Body of pancreas (tissue), 4 donors: ENCODE results near the gene TPK1. TPM values are rescaled to one million over a fixed set of nuclear protein-coding genes. Genes with fewer than 3 reads are reported as not detected.

Source experiments
- ATAC-seq: fragments of 150-250 bp; one replicate; pipeline ENCODE4 v1.9.1; 2016
- DNase-seq, 4 donors: peaks; one replicate each; pipeline ENCODE4 v3.0.0-alpha.2; 2019
- H3K27ac ChIP-seq, 4 donors: fragments of 200-600 bp; sonication (generic); 1 replicate in 3 of 4; 2 replicates in 1 of 4; pipeline versions ENCODE4 v1.5.1 to v1.6.1; 2016 to 2019; ENCODE audit warnings: mild to moderate bottlenecking in 1 of 4, mixed read lengths in 1 of 4, moderate library complexity in 1 of 4
- H3K27me3 ChIP-seq, 2 donors: fragments of 200-600 bp; sonication (generic); one replicate each; pipeline ENCODE4 v1.6.0; 2016; ENCODE audit warnings: mild to moderate bottlenecking in 1 of 2
- H3K36me3 ChIP-seq, 2 donors: fragments of 200-600 bp; sonication (generic); replicated peaks in 1 of 2; 2 replicates each; pipeline ENCODE4 v1.5.1; 2016; ENCODE audit warnings: low read depth in 2 of 2; ENCODE audit not compliant: insufficient read depth in 1 of 2
- H3K4me1 ChIP-seq: fragments of 200-600 bp; sonication (generic); one replicate; pipeline ENCODE4 v1.6.0; 2016
- H3K4me3 ChIP-seq, 2 donors: fragments of 200-600 bp; sonication (generic); 1 replicate in 1 of 2; 2 replicates in 1 of 2; pipeline ENCODE4 v1.5.1; 2016 to 2019
- H3K9me3 ChIP-seq, 3 donors: fragments of 200-600 bp; sonication (generic); 1 replicate in 2 of 3; 2 replicates in 1 of 3; pipeline ENCODE4 v1.5.1; 2016
- CTCF ChIP-seq, 7 experiments: fragments of 450-650 bp in 4 of 7; fragments of 200-600 bp in 3 of 7; sonication (generic) in 3 of 7; IDR thresholded peaks; one replicate each; pipeline ENCODE4 v1.5.1; 2016 to 2019; ENCODE audit warnings: antibody characterized with exemption in 7 of 7
- POLR2A ChIP-seq, 3 donors: fragments of 450-650 bp; IDR thresholded peaks; one replicate each; pipeline ENCODE4 v1.6.1; 2016; ENCODE audit warnings: antibody characterized with exemption in 3 of 3, mild to moderate bottlenecking in 2 of 3
- WGBS, 2 donors: methylation state at CpG; one replicate each; pipeline ENCODE4 v1.1.5; 2017; 5-methylcytosine and 5-hydroxymethylcytosine counted together
- intact Hi-C: fragments of 100-400 bp; cut with DNase I; formaldehyde crosslinking; loops from one replicate; pipeline ENCODE4 v1.15.1; 2023
- total RNA-seq, 2 donors: library from RNA; depleted of rRNA; stranded (reverse); fragments of >200 nt; gene quantifications; one replicate each; pipeline ENCODE4 v1.1.0, GENCODE V29; 2016

Gene TPK1
- total RNA-seq, 2 donors from 2014 or later, result 0.66 to 1.3 TPM

- intact Hi-C loops, result no loop called here
- 84 to 96% methylated on average over 2 of the region's 2 CpGs for WGBS, 2 donors
- no peak for ATAC-seq
- Histone ChIP-seq H3K4me1 (no peaks in the 10 kb centered on the region), H3K9me3 (no peaks in the 10 kb centered on the region), H3K27me3 (no peaks in the 10 kb centered on the region), H3K27ac (no peak overlapping the region), H3K36me3 (no peaks in the 10 kb centered on the region), H3K4me3 (no peak overlapping the region)
- DNase-seq, result no peak
- TF ChIP-seq POLR2A (IDR thresholded peaks at IDR 0.05) (no peak), CTCF (IDR thresholded peaks at IDR 0.05) (no peak)
Measured at GRCh38 chr7:144484445-144484844, 351.4 kb downstream of the TPK1 start.

GRCh38 chr7:144483189-144483588, 352.7 kb downstream of the TPK1 start:
- no peak overlapping the region for H3K4me3 ChIP-seq
- ATAC-seq (no peak), DNase-seq (no peak)
- WGBS, 2 donors, result 64 to 69% methylated on average over 1 of the region's 1 CpG
- no peaks in the 10 kb centered on the region for H3K4me1 ChIP-seq
- intact Hi-C loops, result no loop called here
- H3K27ac ChIP-seq, result no peak overlapping the region
- no peaks in the 10 kb centered on the region for H3K27me3 ChIP-seq
- no peaks in the 10 kb centered on the region for H3K36me3 ChIP-seq
- H3K9me3 ChIP-seq, result no peaks in the 10 kb centered on the region
- no peak for TF ChIP-seq POLR2A (IDR thresholded peaks at IDR 0.05)
- TF ChIP-seq CTCF (IDR thresholded peaks at IDR 0.05), result no peak

GRCh38 chr7:144481833-144482232, 354.0 kb downstream of the TPK1 start:
- Histone ChIP-seq H3K36me3 (no peaks in the 10 kb centered on the region), H3K27me3 (no peaks in the 10 kb centered on the region), H3K4me3 (no peak overlapping the region), H3K9me3 (no peaks in the 10 kb centered on the region), H3K4me1 (no peaks in the 10 kb centered on the region), H3K27ac (no peak overlapping the region)
- TF ChIP-seq POLR2A (IDR thresholded peaks at IDR 0.05), result no peak
- no peak for TF ChIP-seq CTCF (IDR thresholded peaks at IDR 0.05)
- intact Hi-C loops, result no loop called here
- 66 to 70% methylated on average over 3 of the region's 3 CpGs for WGBS, 2 donors
- DNase-seq (no peak), ATAC-seq (no peak)

- ATAC-seq, result no peak
- no peak overlapping the region for H3K4me3 ChIP-seq
- WGBS, 2 donors, result 39 to 48% methylated on average over 1 of the region's 1 CpG
- no peaks in the 10 kb centered on the region for H3K9me3 ChIP-seq
- DNase-seq, result no peak
- intact Hi-C loops, result no loop called here
- H3K27ac ChIP-seq, result no peak overlapping the region
- no peaks in the 10 kb centered on the region for H3K27me3 ChIP-seq
- no peaks in the 10 kb centered on the region for H3K36me3 ChIP-seq
- no peaks in the 10 kb centered on the region for H3K4me1 ChIP-seq
- no peak for TF ChIP-seq POLR2A (IDR thresholded peaks at IDR 0.05)
- TF ChIP-seq CTCF (IDR thresholded peaks at IDR 0.05), result no peak
Measured at GRCh38 chr7:144477348-144477747, 358.5 kb downstream of the TPK1 start.

GRCh38 chr7:144474800-144475615, 360.8 kb downstream of the TPK1 start:
- Histone ChIP-seq H3K27me3 (no peaks in the 10 kb centered on the region), H3K4me1 (no peaks in the 10 kb centered on the region), H3K9me3 (no peaks in the 10 kb centered on the region), H3K36me3 (no peaks in the 10 kb centered on the region), H3K27ac (no peak overlapping the region), H3K4me3 (no peak overlapping the region)
- intact Hi-C loops, result no loop called here
- no peak for ATAC-seq
- TF ChIP-seq POLR2A (IDR thresholded peaks at IDR 0.05) (no peak), CTCF (IDR thresholded peaks at IDR 0.05) (no peak)
- DNase-seq, result no peak
- 79 to 87% methylated on average over 2 of the region's 2 CpGs for WGBS, 2 donors
